Bone marrow (tissue), 2 donors: ENCODE data around the gene NTN1.
A peak's percentile ranks its signal among the peaks of the same experiment; 100 is the strongest.

ENCODE experiments used
- DNase-seq, 2 donors: peaks; one replicate each; lab custom pipeline; 2025; lab: John Stamatoyannopoulos, UW

NTN1 gene

DNA sequence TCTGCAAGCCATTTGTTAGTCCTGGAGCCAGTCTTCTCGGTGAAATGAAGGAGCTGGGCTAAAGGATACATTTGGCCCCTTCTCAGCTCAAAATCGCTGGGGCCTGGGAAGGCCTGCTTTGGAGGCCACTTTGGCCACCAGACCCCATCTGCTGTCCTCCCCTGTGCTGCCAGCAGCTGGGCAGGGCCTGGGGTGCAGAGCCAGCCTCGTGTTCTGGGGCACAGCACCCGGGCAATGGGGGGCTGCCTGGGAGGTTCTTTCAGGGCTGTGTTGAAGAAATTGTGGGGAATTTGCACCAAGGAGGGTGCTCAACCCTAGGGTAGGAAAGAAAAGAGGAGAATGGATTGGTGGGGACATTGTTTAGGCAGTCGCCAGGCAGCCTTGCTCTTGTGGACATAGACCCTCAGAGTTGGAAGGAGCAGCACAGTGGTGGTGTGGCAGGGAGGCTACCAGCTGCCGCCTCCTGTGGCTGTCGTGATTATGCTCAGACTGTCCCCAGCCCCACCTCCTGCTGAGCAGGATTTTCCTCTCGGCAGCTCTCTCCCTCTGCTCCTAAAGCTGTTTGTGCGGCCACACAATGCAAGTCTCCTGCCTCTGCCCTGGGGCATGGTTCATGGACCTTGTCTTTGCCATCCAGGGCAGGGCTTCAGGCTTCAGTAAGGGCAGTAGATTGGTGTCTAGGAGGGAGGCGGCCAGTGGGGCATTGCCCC lies 174.8 kb downstream of the NTN1 start:
- DNase-seq: no peak

GRCh38 chr17:9199571-9200551 lies 178.6 kb downstream of the NTN1 start:
- DNase-seq: no peak

DNA sequence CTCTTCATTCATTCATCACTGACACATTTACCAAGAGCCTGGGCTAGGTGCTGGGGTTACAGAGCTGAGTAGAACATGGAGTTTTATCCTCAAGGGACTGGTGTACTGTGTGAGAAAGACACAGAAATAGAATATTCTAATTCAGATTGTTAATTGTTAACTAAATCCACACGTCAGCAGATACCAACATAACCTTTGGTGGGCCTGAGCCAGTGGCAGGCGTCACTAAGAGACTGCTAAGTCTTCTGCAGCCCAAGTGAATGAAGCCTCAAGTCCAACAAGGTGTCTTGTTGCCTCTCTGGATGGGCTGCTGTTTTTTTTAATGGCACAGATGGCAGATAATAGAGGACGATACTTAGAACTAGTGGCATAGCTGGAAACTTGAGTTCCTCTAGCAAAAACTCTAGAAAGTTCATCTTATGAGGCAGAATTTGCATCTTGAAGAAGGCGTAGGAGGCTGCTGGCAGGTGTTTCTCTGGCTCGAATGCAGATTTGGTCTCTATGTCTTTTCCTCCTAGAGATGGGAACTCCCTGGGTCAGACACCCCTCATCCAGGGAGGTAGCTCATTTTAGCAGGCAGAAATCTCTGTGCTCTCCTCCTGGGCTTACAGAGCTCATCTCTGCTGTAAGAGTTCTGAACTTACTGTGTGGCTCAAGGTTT lies 179.5 kb downstream of the NTN1 start:
- no peak for DNase-seq

- DNase-seq: no peak
These were observed 181.2 kb downstream of the NTN1 start for GRCh38 chr17:9202532-9202931.

DNA sequence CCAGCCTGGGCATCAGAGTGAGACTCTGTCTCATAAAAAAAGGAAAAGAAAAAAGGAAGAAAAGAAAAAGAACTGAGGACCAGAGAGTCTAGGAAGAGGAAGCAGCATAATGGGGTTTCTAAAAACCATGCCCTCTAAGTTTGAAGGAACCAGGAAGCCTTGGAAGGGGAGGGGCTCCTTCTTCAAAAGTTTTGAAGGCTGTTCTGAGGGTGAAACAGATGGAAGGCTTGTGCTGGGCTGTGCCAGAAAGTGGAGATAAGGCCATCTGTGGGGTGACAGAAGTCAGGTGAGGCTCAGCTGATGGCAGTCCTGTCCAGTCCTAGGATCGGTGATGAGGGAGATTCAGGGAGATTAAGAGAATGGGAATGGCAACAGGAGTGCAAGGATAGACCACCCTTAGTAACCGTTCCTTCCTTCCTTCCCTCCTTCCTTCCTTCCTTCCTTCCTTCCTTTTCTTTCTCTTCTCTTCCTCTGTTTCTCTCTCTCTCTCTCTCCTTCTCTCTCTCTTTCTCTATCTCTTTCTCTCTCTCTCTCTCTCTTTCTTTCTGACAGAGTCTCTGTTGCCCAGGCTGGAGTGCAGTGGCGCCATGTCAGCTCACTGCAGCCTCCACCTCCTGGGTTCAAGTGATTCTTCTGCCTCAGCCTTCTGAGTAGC lies 182.6 kb downstream of the NTN1 start:
- peak in 1 of 2 donors; percentile 9 for DNase-seq

DNA sequence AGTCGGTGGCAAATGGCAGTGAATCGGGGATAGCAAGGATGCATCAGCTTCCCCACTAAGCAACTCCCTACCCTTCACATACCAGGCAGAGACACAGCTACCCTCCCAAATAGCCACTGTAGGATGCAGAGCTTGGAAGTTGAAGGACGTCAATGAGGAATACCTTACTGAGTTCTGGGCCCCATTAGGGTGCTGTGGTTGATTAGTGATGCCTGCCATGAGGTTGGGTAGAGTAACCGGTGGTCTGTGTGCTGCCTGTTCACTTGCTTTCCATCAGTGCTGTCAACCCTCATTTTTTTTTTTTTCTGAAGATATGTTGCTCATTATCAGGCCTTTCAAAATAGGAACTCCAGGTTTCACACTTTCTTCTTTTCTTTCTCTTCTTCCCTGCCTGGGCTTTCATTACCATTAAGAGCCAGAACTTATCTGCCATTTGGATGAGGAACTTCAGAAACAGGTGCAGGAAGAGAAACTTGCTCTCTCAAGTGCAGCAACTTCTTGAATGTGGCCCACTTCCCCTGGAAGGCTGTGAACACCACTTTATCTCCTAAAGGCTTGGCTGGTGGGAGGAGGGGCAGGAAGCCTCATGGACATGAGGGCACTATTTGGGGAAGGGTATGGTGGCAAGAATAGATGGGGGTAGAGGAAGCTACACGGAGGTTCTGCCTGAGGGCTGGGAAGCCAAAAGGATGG lies 183.5 kb downstream of the NTN1 start:
- DNase-seq: peak in 1 of 2 donors; percentile 32

DNA sequence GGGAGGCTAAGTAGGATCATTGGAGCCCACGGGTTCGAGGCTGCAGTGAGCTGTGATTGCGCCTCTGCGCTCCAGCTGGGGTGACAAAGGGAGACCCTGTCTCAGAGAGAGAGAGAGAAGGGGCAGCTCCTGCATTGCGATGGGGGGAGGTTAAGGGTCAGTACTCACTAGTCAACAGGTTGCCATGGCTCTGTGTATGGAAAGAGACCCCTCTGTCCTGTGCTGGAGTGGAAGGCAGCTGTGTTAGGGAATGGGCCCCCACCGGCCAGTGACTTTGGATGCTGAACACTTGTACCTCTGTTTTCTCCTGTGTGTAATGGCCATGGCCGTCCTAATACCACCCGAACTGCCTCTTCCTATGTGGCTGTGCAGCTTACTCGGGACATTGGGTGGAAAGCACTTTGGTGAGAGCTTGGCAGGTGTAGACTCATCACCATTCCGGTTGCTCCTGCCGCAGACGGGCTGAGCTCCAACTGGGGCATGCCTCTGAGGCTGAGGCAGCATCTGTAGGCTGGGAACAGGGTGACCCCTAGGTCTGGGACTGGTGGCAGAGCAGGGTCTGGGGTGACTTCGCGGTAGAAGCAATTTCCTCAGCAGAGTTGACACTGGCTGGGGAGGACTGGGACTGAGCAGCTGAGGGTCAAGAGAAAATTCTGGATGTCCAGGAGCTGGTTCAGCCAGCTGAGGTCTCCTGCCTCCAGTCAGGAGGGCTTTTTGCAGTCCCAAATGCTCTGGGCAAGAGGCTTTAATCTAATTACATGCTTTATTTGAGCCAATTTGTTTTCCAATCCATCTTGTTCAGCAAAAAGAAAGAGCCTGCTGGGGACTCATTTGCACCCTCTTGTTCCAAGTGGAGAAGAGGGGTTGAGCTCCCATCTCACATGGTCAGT lies 184.5 kb downstream of the NTN1 start:
- DNase-seq: no peak

DNA sequence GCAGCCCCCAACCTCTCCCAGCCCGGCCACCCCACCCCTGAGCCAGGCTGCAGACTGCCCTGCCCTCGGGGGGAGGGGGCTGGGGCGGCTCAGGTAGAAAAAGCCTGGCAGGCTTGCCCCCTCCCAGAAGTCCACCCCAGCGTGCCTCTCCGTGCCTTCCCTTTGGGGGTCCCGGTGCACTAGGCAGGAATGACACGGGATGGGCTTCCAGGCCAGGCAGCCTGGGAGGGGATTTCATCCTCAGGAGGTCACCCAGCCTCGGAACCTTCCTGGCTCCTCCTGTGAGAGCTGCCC lies 185.0 kb downstream of the NTN1 start:
- no peak for DNase-seq

DNA sequence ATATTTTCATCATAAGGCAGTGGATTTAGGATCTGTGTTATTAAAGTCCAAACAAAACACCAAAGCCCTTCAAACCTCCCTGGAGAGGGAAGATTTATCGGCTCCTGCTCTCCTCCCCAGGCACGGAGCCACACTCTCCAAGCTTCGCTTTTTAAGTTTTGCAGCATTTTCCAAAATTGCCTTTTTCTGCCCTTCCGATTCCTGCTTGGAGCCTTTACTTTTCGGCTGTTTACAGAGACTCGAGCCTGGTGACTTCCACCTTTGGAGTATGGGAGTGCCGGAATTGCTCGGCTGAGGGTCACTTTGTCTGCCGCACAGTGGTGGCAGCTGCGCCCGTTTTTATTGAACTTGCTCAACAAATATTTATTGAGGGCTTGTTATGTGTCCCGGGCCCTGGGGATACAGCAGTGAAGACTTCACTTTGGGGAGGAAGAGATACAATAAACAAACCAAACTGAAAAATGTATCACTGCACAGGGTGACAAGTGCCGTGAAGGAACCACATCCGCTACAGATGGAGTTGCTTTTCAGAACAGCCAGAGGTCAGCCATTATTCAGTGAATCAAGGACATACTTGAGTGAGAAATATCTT lies 185.5 kb downstream of the NTN1 start:
- DNase-seq: no peak

GRCh38 chr17:9208381-9209105 lies 187.2 kb downstream of the NTN1 start:
- DNase-seq: no peak

DNA sequence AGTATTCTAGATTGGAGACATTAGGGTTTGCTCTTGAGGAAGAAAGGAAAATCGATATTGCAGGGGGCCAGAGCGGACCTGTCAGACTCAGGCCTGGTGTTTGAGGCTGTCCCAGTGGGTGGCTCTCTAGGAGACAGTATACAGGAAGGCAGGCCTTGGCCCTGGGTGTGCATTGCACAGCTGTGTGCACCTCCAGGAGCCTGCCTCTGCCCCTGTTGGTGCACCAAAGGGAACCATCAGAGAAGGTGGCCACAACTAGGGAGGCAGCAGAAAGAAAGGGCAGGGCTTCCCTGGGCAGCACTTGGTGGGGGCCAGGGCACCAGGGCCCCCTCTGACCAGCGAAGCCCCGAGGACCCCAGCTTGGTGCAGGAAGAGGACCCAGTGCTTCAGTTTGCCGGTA lies 188.0 kb downstream of the NTN1 start:
- no peak for DNase-seq

DNA sequence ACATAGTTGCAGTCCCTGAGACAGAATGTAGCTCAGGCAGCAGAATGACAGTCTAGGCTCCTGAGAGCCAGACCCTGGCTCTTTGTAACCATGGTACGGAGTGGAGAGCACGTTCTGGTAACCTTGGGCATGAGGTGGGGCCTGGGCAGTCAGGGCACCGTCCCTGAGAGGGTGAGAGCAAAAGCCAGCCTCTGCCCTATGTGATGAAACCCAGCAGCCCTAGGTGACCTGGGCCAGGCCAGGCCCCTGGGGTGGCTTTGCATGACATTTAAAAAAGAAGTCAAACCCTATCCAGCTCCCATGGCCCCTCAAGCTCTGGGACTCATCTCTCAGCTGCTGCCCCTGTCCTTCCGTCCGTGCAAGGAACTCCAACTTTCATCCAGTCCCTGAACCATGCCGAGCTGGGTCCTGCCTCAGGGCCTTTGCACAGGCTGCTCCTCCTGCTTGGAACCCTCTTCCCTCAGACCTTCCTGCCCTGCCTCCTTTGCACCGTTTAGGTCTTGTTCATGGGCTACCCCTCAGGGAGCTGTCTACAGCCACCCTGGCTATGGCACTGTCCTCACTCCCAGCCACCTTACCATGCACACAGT lies 188.6 kb downstream of the NTN1 start:
- DNase-seq: no peak

GRCh38 chr17:9211133-9211765 lies 189.9 kb downstream of the NTN1 start:
- DNase-seq: peak in 1 of 2 donors; percentile 9

DNA sequence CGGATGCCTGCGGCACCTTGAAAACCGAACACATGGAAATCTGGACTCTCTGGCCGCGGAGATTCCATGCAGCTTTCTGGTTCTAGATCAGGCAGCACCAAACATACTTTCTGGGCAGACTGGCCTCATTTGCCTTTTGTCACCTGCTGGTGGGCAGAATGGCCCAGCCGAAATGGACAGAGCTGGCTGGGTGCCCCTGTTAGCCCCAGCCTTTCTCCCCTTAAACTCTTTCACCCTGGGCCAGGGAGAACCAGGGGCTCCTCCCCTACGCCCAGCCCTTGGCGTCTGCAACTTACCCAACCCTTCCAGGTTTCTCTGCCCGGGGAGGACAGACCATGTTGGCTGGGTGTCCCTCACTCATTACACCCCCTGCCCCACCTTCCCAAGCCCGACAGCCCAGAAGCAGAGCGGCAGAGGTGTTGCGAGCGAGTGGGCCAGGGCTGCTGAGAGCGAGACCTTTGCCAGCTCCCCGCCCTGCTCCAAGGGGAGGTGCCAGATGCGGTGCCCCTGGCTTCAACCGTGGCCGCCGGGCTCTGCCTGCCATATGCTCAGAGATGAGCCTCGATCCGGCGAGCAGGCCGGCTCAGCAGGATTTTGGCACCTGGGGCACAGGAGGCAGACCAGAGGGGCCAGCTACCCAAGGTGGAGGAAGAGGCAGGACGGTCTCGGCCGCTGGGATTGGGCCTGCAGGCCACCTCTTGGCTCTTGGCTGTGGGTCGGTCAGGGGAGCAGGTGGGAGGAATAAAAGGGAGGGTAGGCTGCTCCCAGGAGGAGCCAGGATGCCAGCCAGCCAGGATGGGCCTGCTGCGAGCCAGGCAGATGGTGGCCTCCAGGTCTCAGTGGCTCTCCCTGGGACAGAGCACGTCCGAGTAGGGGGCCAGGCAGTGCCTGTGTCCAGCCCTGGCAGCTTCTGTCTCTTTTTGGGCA lies 191.3 kb downstream of the NTN1 start:
- no peak for DNase-seq

DNA sequence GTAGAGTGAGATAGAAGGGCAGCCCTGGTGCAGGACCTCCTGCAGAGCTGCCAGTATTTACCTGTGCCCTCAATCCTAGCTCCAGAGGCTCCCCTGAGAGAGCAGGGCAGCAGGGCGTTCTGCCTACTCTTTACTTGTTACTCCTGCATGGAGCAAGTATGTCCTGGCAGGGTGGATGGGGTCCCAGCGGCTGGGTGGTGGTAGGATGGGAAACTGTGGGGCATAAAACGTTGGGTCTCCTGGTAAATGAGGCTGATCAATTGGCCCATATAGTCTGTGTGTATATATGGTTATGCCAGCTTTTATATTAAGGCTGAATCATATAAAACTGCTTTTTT lies 192.0 kb downstream of the NTN1 start:
- no peak for DNase-seq

GRCh38 chr17:9215465-9215864 lies 194.2 kb downstream of the NTN1 start:
- no peak for DNase-seq

DNA sequence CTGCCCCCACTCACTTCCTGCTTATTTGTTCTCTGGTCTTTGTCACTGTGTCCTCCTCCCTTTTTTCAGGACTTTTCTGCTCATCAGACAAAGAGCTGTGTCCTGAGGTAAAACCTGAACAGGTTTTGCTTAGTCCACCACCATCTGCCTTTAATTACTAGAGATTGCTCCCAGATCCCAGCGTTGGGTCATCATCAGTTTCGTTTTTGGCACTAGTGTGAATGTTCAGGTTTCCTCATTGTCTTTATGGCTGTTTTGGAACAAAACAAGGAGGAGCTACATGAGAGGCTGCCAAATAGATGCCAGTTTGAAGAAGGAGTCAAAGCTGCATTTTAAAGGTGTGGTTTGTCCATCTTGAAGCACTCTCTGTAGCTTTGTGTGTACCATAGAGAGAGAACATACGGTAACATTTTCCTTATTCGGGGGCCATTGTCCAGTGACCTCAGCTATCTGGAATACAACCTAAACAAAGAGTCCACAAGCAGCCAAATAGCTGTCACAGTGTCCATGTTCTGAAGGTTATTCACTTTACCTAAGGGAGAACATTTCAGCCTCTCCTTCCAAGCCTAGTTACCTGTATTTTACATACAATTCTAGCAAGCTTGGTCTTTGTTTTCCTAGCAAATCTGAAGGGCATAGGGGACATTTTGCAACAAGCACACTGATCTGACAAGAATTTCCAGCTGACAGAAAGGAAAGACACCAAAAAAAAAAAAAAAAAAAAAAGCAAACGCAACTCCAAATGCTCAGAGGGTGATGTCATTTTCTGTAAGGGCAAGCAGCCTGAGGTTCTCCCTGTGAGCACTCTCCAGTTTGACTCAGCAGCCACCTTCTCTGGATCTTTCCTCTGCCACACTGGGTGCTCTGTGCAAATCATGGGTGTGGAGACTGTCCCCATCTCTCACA lies 196.1 kb downstream of the NTN1 start:
- no peak for DNase-seq
